Uterus (tissue), 4 donors: ENCODE results near the gene SLC25A34. TPM values are rescaled to one million over a fixed set of nuclear protein-coding genes. Genes with fewer than 3 reads are reported as not detected.

ENCODE experiments used
- DNase-seq, 2 donors: peaks; one replicate each; pipeline ENCODE4 v3.0.0-alpha.2; 2019 to 2020
- H3K27ac ChIP-seq, 2 donors: fragments of 200-600 bp; sonication (generic); 1 replicate in 1 of 2; 2 replicates in 1 of 2; pipeline ENCODE4 v1.5.1; 2016 to 2018
- H3K27me3 ChIP-seq, 2 donors: fragments of 200-600 bp; sonication (generic); one replicate each; pipeline ENCODE4 v1.5.1; 2018 to 2019; ENCODE audit warnings: control low read depth in 1 of 2
- H3K36me3 ChIP-seq, 2 donors: fragments of 200-600 bp; sonication (generic); one replicate each; pipeline ENCODE4 v1.5.1; 2019; ENCODE audit warnings: control low read depth in 1 of 2
- H3K4me1 ChIP-seq, 2 donors: fragments of 200-600 bp; sonication (generic); one replicate each; pipeline ENCODE4 v1.5.1; 2018 to 2019; ENCODE audit warnings: control low read depth in 1 of 2
- H3K4me3 ChIP-seq, 2 donors: fragments of 200-600 bp; sonication (generic); 1 replicate in 1 of 2; 2 replicates in 1 of 2; pipeline ENCODE4 v1.5.1; 2018 to 2019; ENCODE audit warnings: mild to moderate bottlenecking in 1 of 2
- H3K9me3 ChIP-seq, 2 donors: fragments of 200-600 bp; sonication (generic); one replicate each; pipeline ENCODE4 v1.5.1; 2019; ENCODE audit warnings: control low read depth in 1 of 2
- POLR2A ChIP-seq, 2 donors: fragments of 450-650 bp; IDR thresholded peaks; one replicate each; pipeline ENCODE4 v1.6.1; 2016; ENCODE audit warnings: antibody characterized with exemption in 2 of 2, mild to moderate bottlenecking in 1 of 2, moderate library complexity in 1 of 2
- intact Hi-C: fragments of 100-400 bp; cut with DNase I; formaldehyde crosslinking; loops from one replicate; pipeline ENCODE4 v1.15.1; 2023; ENCODE audit warnings: low total_unique reads
- total RNA-seq, 4 donors: library from RNA; depleted of rRNA in 3 of 4; stranded (reverse); fragments of >200 nt in 3 of 4; gene quantifications; one replicate each; pipeline versions ENCODE4 v1.1.0 to v1.2.4, GENCODE V29; 2014 to 2023
- TF ChIP-seq, protein P1 (sequence below), 4 experiments: fragments of 200-600 bp in 2 of 4; fragments of 450-650 bp in 2 of 4; sonication (generic) in 2 of 4; IDR thresholded peaks; one replicate each; pipeline ENCODE4 v1.5.1; 2016 to 2019; ENCODE audit warnings: antibody characterized with exemption in 4 of 4, mild to moderate bottlenecking in 2 of 4, moderate library complexity in 1 of 4
- donor health status: DM: yes; HTN: yes; CAD: no.

SLC25A34 gene
- total RNA-seq, 4 donors from 2014 or later, result 0.29 to 2.1 (median 1.6) TPM; not detected in 1

DNA sequence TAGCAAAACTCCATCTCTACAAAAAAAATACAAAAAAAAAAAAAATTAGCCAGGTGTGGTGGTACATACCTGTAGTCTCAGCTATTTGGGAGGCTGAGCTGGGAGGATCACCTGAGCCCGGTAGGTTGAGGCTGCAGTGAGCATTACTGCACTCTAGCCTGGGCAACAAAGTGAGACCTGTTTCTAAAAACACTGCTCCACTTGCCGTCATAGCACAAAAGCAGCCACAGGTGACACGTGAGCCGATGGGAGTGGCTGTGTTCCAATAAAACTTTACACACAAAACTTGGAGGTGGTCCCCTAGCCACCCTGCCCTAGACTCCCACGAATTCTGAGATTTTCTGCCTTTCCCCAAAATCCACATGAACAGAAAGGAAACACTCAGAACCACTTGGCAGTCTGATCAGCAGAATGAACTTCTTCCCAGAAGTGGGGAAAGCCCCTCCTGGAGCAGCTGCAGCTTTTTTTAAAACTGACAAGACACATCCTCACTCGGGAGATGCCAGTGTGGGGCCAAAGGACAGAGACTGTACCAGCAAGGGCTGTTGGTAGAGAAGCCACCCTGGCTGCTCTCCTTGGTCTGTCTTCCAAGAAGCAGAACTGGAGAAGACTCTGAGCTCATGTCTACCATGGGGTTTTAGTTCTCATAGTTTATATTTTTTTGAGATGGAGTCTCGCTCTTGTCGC lies 28.7 kb upstream of the SLC25A34 start:
- Histone ChIP-seq H3K27ac (no peak overlapping the region), H3K4me3 (no peak overlapping the region), H3K9me3 (no peaks in the 10 kb centered on the region), H3K27me3 (no peaks in the 10 kb centered on the region), H3K36me3 (no peaks in the 10 kb centered on the region), H3K4me1 (peaks cover 18 to 26% of the 10 kb centered on the region in 2 donors)
- intact Hi-C loops, result no loop called here
- TF ChIP-seq POLR2A (IDR thresholded peaks at IDR 0.05), result no peak
- TF ChIP-seq, protein P1, sequence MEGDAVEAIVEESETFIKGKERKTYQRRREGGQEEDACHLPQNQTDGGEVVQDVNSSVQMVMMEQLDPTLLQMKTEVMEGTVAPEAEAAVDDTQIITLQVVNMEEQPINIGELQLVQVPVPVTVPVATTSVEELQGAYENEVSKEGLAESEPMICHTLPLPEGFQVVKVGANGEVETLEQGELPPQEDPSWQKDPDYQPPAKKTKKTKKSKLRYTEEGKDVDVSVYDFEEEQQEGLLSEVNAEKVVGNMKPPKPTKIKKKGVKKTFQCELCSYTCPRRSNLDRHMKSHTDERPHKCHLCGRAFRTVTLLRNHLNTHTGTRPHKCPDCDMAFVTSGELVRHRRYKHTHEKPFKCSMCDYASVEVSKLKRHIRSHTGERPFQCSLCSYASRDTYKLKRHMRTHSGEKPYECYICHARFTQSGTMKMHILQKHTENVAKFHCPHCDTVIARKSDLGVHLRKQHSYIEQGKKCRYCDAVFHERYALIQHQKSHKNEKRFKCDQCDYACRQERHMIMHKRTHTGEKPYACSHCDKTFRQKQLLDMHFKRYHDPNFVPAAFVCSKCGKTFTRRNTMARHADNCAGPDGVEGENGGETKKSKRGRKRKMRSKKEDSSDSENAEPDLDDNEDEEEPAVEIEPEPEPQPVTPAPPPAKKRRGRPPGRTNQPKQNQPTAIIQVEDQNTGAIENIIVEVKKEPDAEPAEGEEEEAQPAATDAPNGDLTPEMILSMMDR (IDR thresholded peaks at IDR 0.05), result no peak
- DNase-seq, result no peak

DNA sequence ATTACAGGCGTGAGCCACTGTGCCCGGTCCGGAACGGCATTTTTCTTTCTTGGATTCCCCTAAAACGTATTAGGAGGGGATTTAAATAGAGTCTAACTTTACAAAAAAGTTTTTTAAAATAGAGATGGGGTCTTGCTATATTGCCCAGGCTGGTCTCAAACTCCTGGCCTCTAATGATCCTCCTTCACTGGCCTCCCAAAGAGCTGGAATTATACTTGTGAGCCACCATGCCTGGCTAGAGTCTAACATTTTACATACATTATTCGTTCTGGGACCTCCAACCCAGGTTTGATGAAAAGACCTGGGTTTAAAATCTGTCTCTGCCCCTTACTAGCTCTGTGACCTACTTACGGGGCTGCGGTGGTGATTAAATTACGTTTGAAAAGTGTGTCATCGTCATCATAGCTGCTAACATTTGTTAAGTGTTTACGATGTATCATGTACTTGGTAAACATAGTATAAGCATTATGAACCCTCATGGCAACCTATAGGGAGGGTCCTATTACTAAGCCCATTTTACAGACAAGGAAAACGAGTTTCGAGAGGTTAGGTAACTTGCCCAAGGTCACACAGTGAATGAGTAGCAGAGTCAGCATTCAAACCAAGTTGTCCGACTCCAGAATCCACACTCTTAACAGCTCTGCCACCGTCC lies 27.4 kb upstream of the SLC25A34 start:
- DNase-seq, result no peak
- no peak overlapping the region for H3K4me3 ChIP-seq
- no peaks in the 10 kb centered on the region for H3K27me3 ChIP-seq
- no peaks in the 10 kb centered on the region for H3K36me3 ChIP-seq
- H3K27ac ChIP-seq, result no peak overlapping the region
- H3K9me3 ChIP-seq, result no peaks in the 10 kb centered on the region
- TF ChIP-seq, protein P1 (IDR thresholded peaks at IDR 0.05), result no peak
- no peak for TF ChIP-seq POLR2A (IDR thresholded peaks at IDR 0.05)
- H3K4me1 ChIP-seq, result peaks cover 11 to 19% of the 10 kb centered on the region in 2 donors
- intact Hi-C loops, result no loop called here

DNA sequence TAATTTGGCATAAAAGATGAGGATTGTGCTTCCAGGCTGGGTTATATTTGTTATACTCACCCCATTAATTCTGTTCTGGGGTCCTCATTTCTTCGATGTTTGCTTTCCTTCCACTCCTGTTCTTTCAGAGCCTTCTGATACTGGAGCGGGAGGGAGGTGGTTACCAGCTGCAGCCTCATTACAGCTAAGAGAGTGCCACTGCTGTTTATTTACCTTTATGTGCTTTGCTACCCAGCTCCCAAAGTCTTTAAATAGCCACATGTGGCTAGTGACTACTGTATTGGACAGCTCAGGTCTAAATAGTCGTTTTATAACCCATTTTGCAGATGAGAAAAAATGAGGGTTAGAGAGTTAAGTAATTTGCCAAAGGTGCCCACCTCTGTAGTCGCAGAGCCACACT lies 26.8 kb upstream of the SLC25A34 start:
- Histone ChIP-seq H3K36me3 (no peaks in the 10 kb centered on the region), H3K4me1 (peaks cover 8 to 19% of the 10 kb centered on the region in 2 donors), H3K27me3 (no peaks in the 10 kb centered on the region), H3K27ac (no peak overlapping the region), H3K9me3 (no peaks in the 10 kb centered on the region), H3K4me3 (no peak overlapping the region)
- DNase-seq, result no peak
- TF ChIP-seq, protein P1 (IDR thresholded peaks at IDR 0.05), result no peak
- TF ChIP-seq POLR2A (IDR thresholded peaks at IDR 0.05), result no peak
- intact Hi-C loops, result no loop called here

DNA sequence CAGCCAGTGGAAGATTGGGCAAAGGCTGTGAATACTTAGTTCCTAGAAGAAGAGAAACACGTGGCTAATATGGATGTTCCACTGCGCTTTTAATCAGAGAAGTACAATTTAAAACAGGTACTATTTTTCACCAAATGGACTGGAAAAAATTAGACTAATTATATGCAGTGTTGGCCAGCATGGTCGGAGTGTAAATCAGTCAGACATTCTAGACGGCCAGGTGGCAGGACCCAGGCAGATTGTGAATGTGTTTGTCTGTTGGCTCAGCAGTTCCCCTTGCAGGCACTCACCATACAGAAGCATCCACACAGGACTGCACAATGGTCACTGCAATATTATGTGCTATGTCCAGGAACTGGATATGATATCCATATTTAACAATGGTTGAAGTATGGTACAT lies 23.9 kb upstream of the SLC25A34 start:
- H3K36me3 ChIP-seq, result no peaks in the 10 kb centered on the region

More for the DNA sequence above, 23.9 kb upstream of the SLC25A34 start:
- no peak for TF ChIP-seq POLR2A (IDR thresholded peaks at IDR 0.05)
- TF ChIP-seq, protein P1 (IDR thresholded peaks at IDR 0.05), result no peak
- Histone ChIP-seq H3K27me3 (no peaks in the 10 kb centered on the region), H3K4me1 (peaks cover 0 to 9% of the 10 kb centered on the region in 2 donors), H3K4me3 (no peak overlapping the region), H3K27ac (no peak overlapping the region), H3K9me3 (no peaks in the 10 kb centered on the region)
- intact Hi-C loops, result no loop called here
- DNase-seq, result no peak
